Measurements from ENCODE around the gene PKN2.

DNA sequence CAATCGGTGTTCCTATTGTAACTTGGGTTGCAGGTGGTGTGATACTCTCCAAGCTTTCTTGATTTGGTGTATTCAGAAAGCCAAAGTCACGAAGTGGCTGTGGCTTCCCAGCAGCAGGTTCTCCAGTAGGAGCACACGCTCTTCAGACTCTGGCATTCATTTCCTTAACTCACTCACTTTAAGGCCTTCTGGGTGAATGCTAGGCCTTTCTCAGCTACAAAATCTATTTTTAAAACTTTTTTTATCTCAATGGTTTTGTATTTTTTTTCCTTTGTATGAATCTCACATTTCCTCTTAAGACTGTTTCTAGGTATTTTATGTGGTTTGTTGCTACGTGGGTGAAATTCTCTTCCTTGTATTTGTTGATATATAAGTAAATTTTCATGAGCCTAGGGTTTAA lies 22.9 kb upstream of the PKN2 start:
- TF ChIP-seq CTCF (IDR thresholded peaks at IDR 0.05) (no peak), POLR2AphosphoS5 (IDR thresholded peaks at IDR 0.05; ENCODE audit: low read depth, low read length) (no peak), REST (IDR thresholded peaks at IDR 0.05; ENCODE audit: insufficient read depth in 1 of 2, low read depth in 2 of 2, low read length in 1 of 2) (no peak), TCF7L2 (IDR thresholded peaks at IDR 0.05; ENCODE audit: low read depth, low read length) (no peak)
